Medulla oblongata (tissue), 1 donor: ENCODE measurements around the gene TMC6.
A peak's percentile ranks its signal among the peaks of the same experiment; 100 is the strongest.

ENCODE experiments used
- DNase-seq: peaks from one replicate; pipeline ENCODE4 v3.0.0-alpha.2; 2015; ENCODE audit errors: extremely low spot score

Gene TMC6

DNA sequence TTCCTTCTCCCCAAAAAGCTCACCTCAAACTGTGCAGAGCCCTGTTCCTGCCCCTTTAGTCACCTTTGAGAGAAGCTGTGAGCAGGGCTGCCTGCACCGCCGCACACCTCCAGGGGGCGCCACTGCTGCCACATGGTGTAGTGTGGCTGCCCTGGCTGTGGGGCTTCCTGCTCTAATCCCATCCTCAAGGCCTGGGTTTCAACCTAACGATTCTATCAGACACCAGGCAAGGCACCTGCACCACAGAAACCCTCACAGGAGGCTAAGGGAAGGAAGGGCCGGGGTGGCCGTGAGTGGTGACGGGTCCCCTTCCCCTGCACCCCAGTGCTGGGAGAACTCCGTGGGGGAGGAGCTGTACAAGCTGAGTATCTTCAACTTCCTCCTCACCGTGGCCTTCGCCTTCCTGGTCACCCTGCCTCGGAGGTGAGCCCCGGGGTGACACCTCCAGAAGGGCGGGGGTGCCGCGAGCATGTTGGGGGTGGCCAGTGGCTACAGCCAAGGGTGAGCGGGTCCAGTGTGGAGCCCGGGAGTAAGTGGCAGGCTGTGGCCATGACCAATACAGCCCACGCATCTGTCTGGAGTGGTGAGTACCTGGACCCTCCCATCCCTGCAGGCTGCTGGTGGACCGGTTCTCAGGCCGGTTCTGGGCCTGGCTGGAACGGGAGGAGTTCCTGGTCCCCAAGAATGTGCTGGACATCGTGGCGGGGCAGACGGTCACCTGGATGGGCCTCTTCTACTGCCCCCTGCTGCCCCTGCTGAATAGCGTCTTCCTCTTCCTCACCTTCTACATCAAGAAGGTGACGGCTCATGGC lies 9.0 kb upstream of the TMC6 start:
- DNase-seq: no peak

DNA sequence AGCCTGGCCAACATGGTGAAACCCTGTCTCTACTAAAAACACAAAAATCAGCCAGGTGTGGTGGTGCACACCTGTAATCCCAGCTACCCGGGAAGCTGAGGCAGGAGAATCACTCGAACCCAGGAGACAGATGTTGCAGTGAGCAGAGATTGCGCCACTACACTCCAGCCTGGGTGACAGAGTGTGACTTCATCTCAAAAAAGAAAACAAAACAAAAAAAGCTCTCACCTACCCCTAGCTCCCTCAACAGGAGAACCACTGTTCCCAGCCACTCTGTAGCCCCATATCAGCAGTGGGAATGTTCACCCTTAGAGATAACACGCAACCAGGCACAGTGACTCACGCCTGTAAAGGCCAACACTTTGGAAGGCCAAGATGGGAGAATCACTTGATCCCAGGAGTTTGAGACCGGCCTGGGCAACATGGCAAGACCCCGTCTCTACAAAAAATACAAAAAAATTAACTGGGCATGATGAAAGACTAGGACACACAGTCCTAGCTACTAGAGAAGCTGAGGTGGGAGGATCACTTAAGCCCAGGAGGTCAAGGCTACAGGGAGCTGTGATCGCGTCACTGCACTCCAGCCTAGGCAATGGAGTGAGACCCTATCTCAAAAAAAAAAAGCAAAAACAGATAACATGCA lies 7.4 kb upstream of the TMC6 start:
- no peak for DNase-seq

DNA sequence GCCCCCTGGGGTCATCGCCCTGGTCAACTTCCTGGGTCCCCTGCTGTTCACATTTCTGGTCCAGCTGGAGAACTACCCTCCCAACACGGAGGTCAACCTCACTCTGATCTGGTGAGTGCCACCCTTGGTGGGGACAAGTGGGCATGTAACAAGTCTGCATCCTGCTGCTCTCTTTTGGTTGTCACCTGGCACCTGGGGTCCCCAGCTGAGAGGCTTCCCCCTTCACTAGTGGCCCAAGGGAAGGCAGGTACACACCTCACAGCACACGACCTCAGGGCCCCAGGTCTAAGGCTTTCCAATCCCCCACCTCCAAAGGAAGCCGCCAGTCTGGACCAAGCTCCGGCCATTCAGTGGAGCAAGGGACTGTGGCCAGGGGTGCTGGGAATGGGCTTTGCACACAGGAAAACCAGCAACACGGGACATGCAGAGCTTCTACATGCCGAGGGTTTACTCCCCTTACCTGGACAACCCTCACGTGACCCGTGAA lies 6.4 kb upstream of the TMC6 start:
- no peak for DNase-seq

DNA sequence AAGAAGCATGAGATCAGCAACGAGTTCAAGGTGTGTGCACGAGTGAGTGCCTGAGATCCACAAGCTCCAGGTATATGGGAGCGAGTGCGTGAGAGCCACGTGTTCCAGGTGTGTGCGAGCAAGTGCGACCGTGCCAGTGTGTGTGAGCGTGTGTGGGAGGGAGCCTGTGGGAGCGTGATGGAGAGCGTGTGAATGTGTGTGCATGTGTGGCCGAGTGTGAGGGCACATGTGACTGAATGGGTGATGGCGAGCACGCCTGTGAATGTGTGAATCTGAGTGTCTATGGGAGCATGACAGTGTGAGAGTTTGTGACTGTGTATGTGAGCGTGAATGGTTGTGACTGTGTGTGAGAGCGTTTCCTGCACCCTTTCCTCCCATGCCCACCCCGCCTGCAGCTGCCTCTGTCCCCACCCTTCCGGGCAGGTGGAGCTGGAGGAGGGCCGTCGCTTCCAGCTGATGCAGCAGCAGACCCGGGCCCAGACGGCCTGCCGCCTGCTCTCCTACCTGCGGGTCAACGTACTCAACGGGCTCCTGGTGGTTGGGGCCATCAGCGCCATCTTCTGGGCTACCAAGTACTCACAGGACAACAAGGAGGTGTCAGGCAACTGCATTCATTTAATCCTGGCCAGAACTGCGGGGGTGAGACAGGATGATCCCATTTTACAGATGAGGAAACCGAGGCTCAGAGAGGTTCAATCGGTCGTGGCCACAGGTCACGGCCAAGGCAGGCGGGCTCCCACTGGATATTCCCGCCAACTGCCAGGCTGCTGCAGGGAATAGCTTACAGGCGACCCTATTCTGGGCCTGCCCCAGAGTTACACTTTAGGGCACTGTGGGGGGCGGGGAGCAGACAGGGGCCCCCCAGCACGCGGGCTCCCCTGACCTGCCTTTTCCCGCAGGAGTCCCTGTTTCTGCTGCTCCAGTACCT lies 5.7 kb upstream of the TMC6 start:
- no peak for DNase-seq

DNA sequence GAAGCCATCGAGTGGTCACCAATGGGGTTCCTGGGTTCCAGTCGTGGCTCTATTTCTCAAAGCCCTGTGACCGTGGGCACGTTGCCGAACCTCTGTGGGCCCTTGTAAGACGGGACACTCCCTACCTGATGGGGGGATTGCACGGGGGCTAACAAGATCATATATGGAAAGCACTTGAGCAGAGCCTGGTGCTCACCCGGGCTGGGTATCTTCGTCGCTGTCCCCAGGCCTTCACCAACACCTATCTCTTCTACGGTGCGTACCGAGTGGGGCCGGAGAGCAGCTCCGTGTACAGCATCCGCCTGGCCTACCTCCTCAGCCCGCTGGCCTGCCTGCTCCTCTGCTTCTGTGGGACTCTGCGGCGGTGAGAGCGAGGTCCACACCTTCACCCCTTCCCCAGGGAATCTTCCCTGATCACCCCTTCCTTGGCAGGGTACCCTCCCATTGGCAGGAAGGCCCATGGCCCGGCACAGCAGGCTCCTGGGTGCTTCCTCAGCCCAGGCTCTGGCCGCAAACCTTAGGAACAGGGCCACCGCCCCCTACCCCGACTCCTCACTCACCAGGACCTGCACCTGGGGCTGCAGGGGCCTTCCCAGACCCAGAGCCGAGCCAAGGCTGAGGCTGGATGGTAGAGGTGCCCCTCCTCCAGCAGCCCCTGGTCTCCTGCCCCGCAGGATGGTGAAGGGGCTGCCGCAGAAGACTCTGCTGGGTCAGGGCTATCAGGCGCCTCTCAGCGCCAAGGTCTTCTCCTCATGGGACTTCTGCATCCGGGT lies 4.8 kb upstream of the TMC6 start:
- DNase-seq: no peak

DNA sequence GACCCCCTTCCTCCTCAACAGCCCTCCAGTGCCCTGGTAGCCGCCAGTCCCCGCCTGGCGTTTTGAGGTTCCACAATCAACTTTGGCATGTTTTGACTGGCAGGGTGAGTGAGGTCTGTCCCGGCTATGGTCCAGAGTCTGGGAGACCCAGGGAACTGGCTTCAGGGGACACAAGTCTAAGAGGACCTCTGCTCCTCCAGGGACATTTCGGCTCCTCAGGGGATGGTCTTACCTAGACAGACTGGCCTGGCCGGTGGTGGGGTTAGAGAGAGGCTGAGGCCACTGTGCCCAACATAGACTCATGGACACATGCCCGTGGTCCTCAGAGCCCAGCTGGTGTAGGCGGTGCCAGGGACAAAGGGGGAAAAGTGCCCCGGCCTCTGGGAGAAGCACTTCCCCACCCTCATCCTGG lies 4.2 kb upstream of the TMC6 start:
- DNase-seq: no peak

DNA sequence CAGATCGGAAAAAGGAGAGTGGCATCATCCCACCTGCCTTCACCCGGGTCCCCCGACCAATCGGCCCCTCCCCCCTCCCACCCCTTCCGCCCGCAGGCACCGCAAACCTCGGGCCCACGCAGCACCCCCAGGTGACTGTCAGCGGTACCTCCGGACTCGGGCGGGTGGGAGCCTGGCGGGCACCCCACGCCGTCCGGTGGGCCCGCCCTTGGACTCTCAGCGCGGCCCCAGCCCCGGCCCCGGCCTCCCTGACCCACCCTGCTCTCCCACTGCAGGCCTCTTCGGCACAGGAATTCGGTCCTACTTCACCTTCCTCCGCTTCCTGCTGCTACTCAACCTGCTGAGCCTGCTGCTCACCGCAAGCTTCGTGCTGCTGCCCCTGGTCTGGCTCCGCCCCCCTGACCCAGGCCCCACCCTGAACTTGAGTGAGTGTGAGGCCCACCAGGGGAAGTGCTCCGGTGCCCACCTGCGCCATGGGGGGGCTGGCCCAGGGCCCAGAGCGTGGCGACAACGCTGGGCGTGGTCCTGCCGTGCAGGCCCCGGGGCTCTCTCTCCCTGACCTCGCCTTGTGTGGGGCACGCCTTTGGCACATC lies 3.6 kb upstream of the TMC6 start:
- no peak for DNase-seq

DNA sequence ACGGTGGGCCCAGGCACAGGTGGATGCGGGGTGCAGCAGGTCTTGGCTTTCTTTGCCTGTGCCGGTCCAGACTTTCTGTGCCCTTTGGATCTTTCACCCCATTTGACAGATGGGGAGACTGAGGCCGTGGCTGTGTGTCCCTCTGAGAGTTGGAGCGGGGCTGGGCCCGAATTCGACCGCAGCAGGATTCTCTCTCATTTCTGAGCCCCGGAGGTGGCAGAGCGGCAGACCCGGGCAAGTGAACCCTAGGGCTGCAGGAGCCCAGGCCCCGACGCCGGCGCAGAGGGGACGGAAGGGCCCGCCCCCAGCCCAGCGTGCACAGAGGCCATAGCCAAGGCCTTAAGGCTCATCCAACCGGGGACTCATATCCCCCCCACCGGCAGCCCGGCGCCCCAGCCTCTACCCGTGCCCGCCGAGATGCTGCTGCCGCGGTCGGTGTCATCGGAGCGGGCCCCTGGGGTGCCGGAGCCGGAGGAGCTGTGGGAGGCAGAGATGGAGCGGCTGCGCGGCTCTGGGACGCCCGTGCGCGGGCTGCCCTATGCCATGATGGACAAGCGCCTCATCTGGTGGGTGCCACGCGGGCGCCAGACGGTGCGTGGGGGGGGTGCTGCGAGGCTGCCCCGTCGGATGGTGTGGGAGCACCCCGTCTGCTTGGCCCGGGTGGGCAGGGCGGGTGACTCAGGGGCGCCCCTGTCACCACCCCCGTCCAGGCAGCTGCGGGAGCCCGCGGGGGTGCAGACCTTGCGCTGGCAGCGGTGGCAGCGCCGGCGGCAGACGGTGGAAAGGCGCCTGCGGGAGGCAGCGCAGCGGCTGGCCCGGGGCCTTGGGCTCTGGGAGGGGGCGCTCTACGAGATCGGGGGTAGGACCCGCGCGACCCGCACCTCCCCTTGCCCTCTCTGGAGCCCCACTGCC lies 2.9 kb upstream of the TMC6 start:
- DNase-seq: no peak

DNA sequence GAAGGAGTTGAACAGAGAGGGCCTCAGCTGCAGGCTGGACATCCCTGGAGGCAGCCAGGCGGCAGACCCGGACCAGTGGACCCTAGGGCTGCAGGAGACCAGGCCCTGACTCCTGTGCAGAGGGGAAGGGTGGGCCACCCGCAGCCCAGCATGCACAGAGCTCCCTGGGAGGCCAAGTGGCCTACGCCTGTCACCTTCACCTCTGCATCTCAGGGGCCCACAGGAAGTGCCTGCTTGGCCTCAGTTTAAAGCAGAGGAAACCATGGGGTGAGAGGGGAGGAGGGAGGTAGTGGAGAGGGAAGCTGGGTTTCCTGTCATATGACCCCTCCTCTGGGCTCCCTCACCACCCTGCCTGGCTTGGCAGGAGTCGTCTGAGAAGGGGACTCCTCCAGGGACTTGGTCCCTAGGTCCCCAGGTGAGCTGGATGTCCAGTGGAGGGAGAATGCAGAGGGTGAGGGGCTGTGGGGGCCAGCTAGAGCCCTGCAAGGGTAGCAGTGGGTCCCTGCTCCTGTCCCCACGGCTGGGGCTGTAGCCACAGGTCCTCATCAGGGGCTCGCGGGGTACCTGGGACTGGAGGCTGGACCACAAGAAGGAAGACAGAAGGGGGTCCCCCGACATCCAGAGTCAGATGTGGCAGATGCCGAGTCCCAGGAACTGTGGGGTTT lies 2.0 kb upstream of the TMC6 start, which contains the start of gene TMC8:
Gene TMC8, plus strand, starts transcription at position 335 of the 665 bp plus-strand sequence. CDS start 818 bp downstream, outside the sequence.
- DNase-seq: peak; percentile 74

DNA sequence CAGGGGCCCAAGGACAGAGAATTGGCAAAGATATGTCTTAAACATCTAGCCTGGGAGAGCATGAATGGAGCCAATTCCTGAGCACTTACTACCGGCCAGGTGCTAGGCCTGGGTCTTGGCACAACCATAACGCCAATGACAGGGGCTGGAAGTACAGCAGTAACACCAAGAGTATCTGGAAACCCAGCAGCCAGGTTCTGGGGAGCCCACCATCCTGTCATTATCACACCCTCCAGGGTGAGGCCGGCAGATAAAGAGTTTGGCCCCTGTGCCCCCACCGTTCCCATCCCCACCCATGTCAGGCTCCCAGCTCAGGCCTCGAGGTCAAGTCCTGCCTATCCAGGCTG lies 1.5 kb upstream of the TMC6 start:
- DNase-seq: no peak

DNA sequence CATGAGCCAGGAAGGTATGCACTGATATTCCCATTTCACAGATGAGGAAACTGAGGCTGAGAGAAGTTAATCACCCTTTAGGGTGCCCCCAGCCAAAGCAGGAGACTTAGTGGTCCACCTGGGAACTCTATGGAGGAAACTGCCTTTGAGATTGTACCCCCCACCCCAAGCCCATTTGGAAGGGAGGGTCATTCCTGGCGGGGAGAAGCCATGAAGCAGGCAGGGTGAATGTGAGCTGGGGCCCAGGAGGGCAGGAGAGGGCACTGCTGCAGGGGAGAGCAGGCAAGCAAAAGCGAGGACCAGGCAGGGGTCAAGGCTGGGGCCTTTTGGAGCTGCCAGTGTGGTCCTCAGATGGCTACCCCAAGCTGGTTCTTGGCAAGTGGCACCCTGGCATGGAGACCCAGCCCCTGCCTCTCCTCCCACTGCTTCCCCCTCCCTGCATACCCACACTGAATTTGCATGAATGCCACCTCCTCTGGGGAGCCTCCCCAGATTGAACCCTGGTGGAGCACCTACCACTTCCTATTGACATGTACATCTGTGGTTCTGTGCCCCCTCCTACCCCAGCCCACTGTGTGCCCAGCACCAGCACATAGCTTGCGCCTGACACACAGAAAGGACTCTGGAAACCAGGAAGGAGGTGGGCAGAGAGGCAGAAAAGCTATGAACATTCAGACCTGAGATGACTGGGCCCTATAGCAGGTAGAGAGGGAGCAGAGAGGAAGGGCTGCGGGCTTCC lies 965 bp upstream of the TMC6 start:
- DNase-seq: no peak

DNA sequence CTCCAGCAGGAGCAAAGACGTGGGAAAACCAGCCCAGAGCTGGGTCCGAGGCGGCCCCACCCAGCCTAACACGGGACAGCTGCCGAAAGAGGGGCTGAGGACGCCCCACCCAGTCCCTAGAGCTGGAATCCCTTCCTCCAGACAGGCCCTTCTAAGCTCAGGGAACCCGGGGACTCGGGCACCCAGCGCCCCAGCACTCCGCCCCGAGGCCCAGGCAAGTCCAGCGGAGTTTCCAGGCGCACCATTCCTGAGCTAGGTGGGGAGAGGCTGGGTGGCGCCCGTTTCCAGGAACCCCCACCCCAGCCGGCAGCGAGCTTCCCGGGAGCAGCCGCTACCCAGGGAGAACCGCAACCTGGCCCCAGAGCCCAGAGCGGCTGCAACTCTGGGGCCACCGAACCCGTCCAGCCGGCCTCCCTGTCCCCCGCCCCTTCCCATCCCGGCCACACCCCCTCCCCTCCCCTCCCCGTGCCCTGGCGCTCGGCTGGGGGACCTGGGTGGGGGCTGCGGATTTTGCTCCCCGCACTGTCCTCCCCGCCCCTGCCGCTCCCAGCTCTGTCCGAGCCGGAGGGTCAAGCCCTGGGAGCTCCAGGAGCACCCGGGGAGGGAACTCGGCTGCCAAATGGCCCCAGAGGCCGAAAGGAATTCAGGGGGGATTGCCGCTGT lies 536 bp downstream of the TMC6 start:
- DNase-seq: no peak

DNA sequence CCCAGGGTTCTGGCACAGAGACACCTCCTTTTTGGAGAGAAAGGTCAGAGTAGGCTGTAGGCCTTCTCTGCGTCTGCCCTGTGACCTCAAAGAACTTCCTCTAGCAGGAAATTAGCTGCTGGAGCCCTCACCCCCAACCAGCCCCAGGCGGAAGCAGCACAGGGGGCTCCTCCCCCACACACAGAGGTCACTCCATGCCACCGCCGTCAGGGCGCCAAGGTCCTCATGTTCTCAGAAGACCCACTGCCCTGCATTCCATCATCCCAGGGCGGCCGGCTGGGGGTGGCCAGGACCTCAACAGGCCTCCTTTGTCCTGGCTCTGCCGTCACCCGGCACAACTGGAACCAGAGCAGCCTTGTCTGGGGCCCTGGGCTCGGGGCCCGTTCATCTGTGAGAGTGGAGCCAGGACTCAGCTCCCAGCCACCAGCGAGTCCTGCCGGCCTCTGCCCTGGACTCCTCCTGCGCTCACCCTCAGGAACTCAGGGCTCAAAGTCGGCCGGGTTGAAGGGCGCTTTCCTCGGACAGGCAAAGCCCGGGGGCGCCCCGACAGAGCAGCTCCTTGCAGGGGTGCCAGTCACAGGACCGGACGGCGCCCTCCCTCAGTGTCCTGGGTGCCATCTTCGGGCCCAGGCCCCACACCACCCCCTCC lies 1.2 kb downstream of the TMC6 start:
- peak; percentile 95 for DNase-seq

DNA sequence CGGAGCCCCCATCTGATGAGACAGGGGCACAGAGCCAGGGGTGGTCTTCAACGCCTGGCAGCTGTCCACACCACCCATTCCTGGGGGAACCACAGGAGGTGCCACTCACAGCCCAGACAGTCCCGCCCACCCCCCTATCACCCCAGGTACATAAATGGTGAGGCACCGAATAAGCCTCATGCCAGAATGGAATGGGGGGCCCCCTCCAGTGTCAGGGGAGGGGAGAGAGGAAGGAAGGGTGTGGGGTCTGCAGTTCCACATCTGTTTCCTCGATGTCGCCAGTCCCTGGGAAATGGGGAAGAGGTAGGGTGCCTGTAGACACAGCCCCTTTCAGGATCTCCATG lies 1.7 kb downstream of the TMC6 start:
- DNase-seq: no peak

DNA sequence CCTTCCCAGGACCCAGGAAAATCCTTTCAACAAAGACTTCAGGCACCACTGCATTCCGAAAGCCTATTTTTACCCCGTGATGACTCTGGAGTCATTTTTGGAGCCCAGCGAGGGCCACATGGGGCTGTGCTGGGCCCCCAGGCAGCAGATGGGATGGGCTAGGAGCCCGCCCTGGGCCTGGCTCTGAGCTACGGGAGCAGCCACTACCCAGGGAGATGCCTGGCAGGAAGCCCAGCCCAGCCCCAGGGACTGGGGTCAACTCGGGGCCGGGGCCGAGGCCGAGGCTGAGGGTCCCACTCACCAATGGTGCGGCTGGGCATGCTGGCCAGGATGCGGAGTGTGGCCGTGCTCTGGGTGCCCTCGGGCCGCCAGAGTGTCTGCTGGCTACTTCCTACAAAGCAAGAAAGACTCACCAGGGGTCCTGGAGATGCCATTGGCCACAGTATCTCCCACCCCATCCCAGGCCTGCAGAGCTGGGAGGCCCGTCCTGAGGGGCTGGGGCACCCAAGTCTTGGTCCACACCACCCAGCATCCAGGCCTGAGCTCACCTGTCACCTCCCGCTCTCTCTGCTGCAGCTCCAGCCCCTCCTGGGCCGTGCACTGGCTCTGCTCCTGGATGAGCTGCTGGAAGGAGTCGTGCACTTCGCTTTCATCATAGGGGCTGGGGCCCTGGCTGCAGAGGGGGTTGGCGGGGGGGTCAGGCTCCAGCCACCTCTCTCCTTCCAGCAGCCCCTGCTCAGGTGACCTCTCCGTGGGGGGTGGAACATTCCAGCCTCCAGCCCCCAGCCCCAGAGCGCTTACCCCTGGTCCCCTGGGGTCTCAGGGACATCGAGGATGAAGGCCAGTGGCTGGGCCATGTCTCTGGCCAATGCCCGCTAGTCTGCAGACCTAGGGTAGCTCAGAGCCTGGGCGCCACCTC lies 2.3 kb downstream of the TMC6 start:
- DNase-seq: no peak

DNA sequence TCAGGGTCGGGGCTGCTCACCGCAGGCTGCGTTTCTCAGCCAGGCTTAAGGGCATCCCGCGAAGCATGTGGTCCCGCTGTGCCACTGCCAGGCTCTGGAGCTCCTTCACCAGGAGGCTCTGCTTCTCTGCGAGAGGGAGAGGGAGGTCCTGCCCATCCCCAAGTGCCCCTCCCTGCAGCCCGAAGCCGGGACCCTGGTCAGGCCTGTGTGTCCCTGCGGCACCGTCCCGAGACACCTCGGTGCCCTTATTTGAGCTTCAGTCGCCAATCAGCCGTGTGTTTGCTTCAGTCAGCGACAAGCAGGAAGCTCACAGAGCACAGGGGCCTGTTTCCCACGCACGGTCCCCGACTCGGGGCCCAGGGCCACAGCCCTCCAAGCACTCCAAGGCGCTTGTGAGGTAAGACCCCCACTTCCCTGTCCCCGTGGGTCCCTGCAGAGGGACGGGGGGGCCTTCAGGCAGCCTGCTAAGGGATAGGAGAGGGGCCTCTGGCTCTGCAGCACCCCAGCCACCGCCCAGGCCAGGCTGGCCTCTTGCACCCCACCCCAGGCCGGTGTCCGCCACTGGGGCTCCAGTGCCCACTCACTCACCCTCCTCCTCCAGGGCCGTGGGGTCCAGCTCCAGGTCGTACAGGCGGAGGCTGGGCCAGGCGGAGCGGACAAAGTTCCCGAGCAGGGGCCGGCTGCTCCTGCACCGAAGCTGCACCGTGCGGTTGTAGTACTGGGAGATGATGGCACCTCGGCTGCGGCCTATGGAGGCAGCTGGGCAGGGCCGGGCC lies 3.2 kb downstream of the TMC6 start:
- DNase-seq: no peak
